HEK293T (cell line): ENCODE results near the gene CFAP45.
A peak's percentile ranks its signal among the peaks of the same experiment; 100 is the strongest.

Source experiments
- CTCF ChIA-PET: fragments of 350-600 bp; formaldehyde crosslinking; extraction: SDS; loops from one replicate; lab custom pipeline; 2021; ENCODE audit warnings: antibody characterized with exemption, inconsistent platforms; lab: Yijun Ruan, JAX
- POLR2A ChIA-PET: fragments of 350-600 bp; formaldehyde crosslinking; extraction: SDS; loops from one replicate; lab custom pipeline; 2020; ENCODE audit warnings: antibody characterized with exemption, inconsistent platforms; lab: Yijun Ruan, JAX
- DNase-seq: peaks from one replicate; pipeline ENCODE4 v3.0.0; 2012; ENCODE audit warnings: mixed read lengths; ENCODE audit errors: extremely low spot score
- ARNT ChIP-seq: fragments of 450-650 bp; IDR thresholded peaks from 2 replicates; pipeline ENCODE4 v1.6.1; 2017; ENCODE audit warnings: mild to moderate bottlenecking
- BHLHE40 ChIP-seq: fragments of 450-650 bp; IDR thresholded peaks from 2 replicates; pipeline ENCODE4 v1.6.1; 2016; ENCODE audit warnings: mild to moderate bottlenecking, moderate library complexity, borderline replicate concordance
- CTBP1 ChIP-seq: fragments of 450-650 bp; IDR thresholded peaks from 2 replicates; pipeline ENCODE4 v1.6.1; 2016; ENCODE audit warnings: borderline replicate concordance
- ELF4 ChIP-seq: fragments of 450-650 bp; IDR thresholded peaks from 2 replicates; pipeline ENCODE4 v1.6.1; 2017; ENCODE audit warnings: antibody characterized with exemption
- FOXA1 ChIP-seq: fragments of 450-650 bp; IDR thresholded peaks from 2 replicates; pipeline ENCODE4 v1.6.1; 2016; ENCODE audit warnings: mild to moderate bottlenecking
- FOXK2 ChIP-seq: fragments of 450-650 bp; IDR thresholded peaks from 2 replicates; pipeline ENCODE4 v1.6.1; 2016; ENCODE audit warnings: mild to moderate bottlenecking
- FOXM1 ChIP-seq: fragments of 450-650 bp; IDR thresholded peaks from 2 replicates; pipeline ENCODE4 v1.6.1; 2017; ENCODE audit warnings: mild to moderate bottlenecking, borderline replicate concordance
- HDGF ChIP-seq: fragments of 450-650 bp; IDR thresholded peaks from 2 replicates; pipeline ENCODE4 v1.6.1; 2017; ENCODE audit warnings: antibody characterized with exemption, borderline replicate concordance
- L3MBTL2 ChIP-seq: fragments of 450-650 bp; conservative IDR thresholded peaks from 2 replicates; pipeline ENCODE4 v1.6.1; 2016; ENCODE audit warnings: mild to moderate bottlenecking
- LEF1 ChIP-seq: fragments of 450-650 bp; IDR thresholded peaks from 2 replicates; pipeline ENCODE4 v1.6.1; 2017; ENCODE audit warnings: mild to moderate bottlenecking, borderline replicate concordance
- NFRKB ChIP-seq: fragments of 450-650 bp; IDR thresholded peaks from 2 replicates; pipeline ENCODE4 v1.6.1; 2016; ENCODE audit warnings: mild to moderate bottlenecking, moderate library complexity
- SP1 ChIP-seq: fragments of 450-650 bp; IDR thresholded peaks from 2 replicates; pipeline ENCODE4 v1.6.1; 2017
- SUZ12 ChIP-seq: fragments of 450-650 bp; IDR thresholded peaks from 2 replicates; pipeline ENCODE4 v1.6.1; 2016; ENCODE audit warnings: mild to moderate bottlenecking
- TARDBP ChIP-seq: fragments of 450-650 bp; IDR thresholded peaks from 2 replicates; pipeline ENCODE4 v1.6.1; 2016
- ZNF384 ChIP-seq: fragments of 450-650 bp; IDR thresholded peaks from 2 replicates; pipeline ENCODE4 v1.6.1; 2016
- TF ChIP-seq, protein P1 (sequence below): fragments of 450-650 bp; IDR thresholded peaks from 2 replicates; pipeline ENCODE4 v1.6.1; 2016

CFAP45 gene

DNA sequence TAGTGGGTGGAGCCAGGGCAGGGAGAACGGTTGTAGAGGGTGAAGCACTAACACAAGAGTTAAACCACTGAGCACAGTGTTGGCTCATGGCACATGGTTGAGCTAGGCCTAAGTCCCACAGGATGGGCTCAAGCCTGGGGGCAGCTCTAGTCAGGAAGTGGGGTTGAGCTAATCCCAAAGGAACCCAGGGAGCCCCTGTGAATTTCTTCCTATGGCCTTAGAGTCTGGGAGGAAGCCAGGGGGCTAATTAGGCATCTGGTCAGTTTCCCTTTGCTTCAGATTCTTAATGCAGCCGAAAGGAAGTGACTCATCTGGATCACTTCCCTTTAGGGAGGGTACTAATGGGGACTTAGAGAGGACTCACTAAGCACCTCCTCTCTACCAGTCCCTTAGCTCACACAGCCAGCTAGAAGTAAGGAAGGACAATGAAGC is 10.1 kb downstream of the CFAP45 start:
- CTCF ChIA-PET, result interaction anchor here (0.7 to 5.7 kb wide), 2 partner anchors 91 to 935 kb away, joined by 3 to 53 read pairs; no protein-coding TSS in a partner anchor
- DNase-seq, result no peak
- TF ChIP-seq NFRKB, result no peak
- no peak for TF ChIP-seq FOXK2
- TF ChIP-seq L3MBTL2, result no peak
- TF ChIP-seq ELF4, result no peak
- TF ChIP-seq SUZ12, result no peak
- no peak for TF ChIP-seq SP1
- TF ChIP-seq ZNF384, result no peak
- TF ChIP-seq TARDBP, result no peak
- no peak for TF ChIP-seq FOXM1
- TF ChIP-seq, protein P1, sequence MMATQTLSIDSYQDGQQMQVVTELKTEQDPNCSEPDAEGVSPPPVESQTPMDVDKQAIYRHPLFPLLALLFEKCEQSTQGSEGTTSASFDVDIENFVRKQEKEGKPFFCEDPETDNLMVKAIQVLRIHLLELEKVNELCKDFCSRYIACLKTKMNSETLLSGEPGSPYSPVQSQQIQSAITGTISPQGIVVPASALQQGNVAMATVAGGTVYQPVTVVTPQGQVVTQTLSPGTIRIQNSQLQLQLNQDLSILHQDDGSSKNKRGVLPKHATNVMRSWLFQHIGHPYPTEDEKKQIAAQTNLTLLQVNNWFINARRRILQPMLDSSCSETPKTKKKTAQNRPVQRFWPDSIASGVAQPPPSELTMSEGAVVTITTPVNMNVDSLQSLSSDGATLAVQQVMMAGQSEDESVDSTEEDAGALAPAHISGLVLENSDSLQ, result no peak
- no peak for TF ChIP-seq FOXA1
- TF ChIP-seq CTBP1, result no peak
- no peak for TF ChIP-seq BHLHE40
- TF ChIP-seq LEF1, result no peak
- TF ChIP-seq ARNT, result no peak
- TF ChIP-seq HDGF, result no peak
- POLR2A ChIA-PET, result no interaction called here

DNA sequence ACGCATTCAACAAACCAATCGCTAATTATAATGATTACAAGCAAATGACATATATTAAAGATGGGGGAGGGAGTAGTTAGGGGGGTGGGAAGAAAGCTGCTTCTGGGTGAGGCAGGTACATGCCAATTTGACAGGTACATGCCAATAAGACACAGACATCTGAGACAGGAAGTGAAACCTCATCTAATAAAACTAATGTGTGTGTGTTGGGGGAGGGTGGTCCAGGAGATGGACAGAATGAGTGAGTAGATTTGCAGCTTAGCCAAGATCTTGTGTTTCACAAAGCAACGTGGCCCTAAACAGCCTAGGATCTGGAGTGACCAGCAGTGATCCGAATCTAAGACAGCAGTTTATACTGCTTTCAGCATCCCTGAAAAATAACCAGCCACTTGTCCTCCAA is 10.8 kb downstream of the CFAP45 start:
- ChIA-PET POLR2A (no interaction called here), CTCF (interaction anchor here (0.6 to 1.4 kb wide), 3 partner anchors 90 to 178 kb away, joined by 3 to 10 read pairs (median 3); no protein-coding TSS in a partner anchor)
- DNase-seq, result no peak
- TF ChIP-seq L3MBTL2, result no peak
- TF ChIP-seq FOXM1, result no peak
- TF ChIP-seq CTBP1, result no peak
- no peak for TF ChIP-seq SUZ12
- TF ChIP-seq SP1, result no peak
- TF ChIP-seq ELF4, result no peak
- TF ChIP-seq FOXA1, result no peak
- TF ChIP-seq TARDBP, result no peak
- no peak for TF ChIP-seq ARNT
- TF ChIP-seq ZNF384, result no peak
- TF ChIP-seq, protein P1, result no peak
- TF ChIP-seq FOXK2, result no peak
- no peak for TF ChIP-seq HDGF
- TF ChIP-seq NFRKB, result no peak
- TF ChIP-seq LEF1, result no peak
- TF ChIP-seq BHLHE40, result no peak

DNA sequence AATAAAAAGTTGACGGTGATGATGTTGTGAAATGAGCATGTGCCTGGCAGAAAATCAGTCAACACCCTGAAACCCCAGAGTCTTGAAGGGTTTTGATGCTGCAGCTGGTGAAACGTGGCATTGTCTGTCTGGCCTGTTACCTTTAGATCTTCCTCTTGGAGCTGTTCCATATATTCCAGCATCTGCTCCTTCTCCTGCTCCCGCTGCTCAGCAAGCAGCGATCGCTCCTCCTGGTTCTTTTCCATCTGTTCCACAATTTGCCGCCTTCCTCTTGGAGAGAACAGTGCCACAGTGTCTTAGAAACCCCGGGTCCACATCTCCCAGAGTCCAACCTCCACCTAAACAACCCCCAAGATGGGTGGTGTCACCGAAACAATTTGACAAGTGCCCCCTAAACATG is 15.7 kb downstream of the CFAP45 start:
- ChIA-PET CTCF (no interaction called here), POLR2A (no interaction called here)
- no peak for DNase-seq
- no peak for TF ChIP-seq ZNF384

DNA sequence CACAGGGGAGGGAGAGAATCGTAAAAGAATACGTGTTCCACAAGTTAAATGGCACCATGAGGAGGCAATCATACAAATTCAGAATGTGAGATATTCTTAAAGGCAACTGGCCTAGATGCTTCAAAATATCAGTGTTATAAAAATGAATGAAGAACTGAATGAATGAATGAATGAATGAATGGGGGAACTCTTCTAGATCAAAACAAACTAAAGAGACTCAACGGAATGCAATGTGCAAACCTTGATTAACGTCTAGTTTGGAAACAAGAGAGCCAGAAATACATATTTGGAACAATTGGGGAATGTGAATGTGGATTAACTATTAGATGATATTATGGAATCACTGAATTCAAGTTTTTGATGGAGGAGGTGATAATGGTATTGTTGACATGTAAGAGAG is 16.8 kb downstream of the CFAP45 start:
- DNase-seq, result no peak
- POLR2A ChIA-PET, result no interaction called here
- TF ChIP-seq ELF4 (no peak), FOXA1 (no peak), BHLHE40 (no peak), FOXM1 (no peak), ARNT (no peak), SP1 (no peak), SUZ12 (no peak), TARDBP (no peak), CTBP1 (no peak), LEF1 (no peak), ZNF384 (no peak), NFRKB (no peak), FOXK2 (no peak), L3MBTL2 (no peak), HDGF (no peak)
- TF ChIP-seq, protein P1, result no peak
- CTCF ChIA-PET, result interaction anchor here (1.4 kb wide), 1 partner anchor 8 kb away, joined by 3 read pairs; no protein-coding TSS in a partner anchor

DNA sequence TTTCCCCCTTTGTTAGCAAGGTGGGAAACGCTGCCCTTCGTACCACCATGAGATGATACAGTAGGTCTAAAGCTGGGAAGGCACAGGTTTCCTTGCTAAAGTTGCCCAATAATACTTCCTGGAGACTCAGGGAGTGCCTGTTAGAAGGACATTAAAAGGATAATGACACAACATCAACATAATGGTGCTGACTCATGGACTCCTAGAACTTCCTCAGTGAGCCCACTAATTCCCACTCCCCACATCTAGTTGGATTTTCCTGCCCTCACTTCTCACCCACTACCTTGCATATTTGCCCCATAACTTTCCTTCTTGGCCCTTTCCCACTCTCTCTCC is 17.5 kb downstream of the CFAP45 start:
- POLR2A ChIA-PET, result no interaction called here
- TF ChIP-seq ELF4, result no peak
- no peak for DNase-seq
- CTCF ChIA-PET, result interaction anchor here (1.4 kb wide), 1 partner anchor 9 kb away, joined by 3 read pairs; no protein-coding TSS in a partner anchor

DNA sequence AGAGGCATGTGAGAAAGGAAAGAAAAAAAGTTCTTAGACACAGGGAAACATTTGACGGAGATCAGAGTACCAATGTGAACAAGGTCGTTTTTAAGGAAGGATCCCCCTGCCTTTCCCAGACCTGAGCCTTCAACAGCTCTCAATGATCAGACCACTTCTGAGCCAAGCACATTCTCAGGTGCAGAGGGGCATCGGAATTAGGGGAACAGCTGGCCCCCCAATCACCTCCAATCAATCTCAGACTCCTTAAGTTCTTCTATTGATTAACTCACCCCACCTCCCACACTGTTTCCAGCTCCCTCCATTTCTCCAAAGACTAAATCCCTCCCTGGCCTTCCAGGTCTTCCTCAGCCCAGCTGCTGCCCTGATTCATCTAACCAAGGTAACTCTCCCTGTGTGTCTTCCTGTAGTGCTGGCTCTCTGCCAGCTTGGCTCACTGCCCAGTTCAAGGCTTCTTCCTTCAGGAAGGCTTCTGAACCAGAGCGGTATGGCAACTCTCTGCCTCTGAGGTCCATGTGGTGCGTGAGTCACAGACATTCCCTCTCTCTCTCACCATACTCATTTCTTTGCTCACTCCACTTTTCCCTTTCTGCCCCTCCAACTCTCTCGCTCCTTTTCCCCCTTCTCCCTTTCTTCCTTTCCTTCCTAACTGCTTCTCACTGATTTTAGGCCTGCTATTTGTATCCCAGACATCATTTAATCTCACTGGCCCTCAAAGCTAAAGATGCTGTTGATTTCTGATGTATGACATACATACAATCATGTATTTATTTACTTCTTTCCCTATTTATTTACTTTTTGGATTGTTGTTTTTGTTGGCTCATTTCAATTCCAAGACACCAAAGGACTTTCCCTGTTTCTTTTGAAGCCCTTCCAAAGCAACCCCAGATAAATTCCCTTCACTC is 18.1 kb downstream of the CFAP45 start:
- POLR2A ChIA-PET, result no interaction called here
- CTCF ChIA-PET, result interaction anchor here (1.4 kb wide), 1 partner anchor 9 kb away, joined by 3 read pairs; no protein-coding TSS in a partner anchor
- TF ChIP-seq ARNT, result no peak
- no peak for TF ChIP-seq ELF4
- no peak for TF ChIP-seq L3MBTL2
- no peak for TF ChIP-seq SUZ12
- TF ChIP-seq LEF1, result no peak
- no peak for TF ChIP-seq SP1
- no peak for TF ChIP-seq TARDBP
- TF ChIP-seq CTBP1, result no peak
- no peak for TF ChIP-seq FOXA1
- no peak for TF ChIP-seq NFRKB
- TF ChIP-seq FOXM1, result no peak
- no peak for TF ChIP-seq ZNF384
- TF ChIP-seq BHLHE40, result no peak
- DNase-seq, result peak; percentile 37
